Activated CD8-positive, alpha-beta T cell treated with anti-CD3 and anti-CD28 coated beads for 36 hours (primary cell): ENCODE measurements around the gene COMP. TPM values are rescaled to one million over a fixed set of nuclear protein-coding genes. Genes with fewer than 3 reads are reported as not detected.

Experiments
- ATAC-seq: fragments of 200-7000 bp; cut with Tn5 transposase; one replicate; pipeline ENCODE4 v1.10.0; 2021; ENCODE audit warnings: mild to moderate bottlenecking, moderate library complexity
- CTCF ChIA-PET: fragments of 350-600 bp; sonication (Branson Sonifier 250); formaldehyde crosslinking; loops from one replicate; lab custom pipeline; 2021; ENCODE audit warnings: antibody characterized with exemption; lab: Charles Lee
- POLR2A ChIA-PET: fragments of 350-600 bp; sonication (Branson Sonifier 250); formaldehyde crosslinking; loops from one replicate; lab custom pipeline; 2021; ENCODE audit warnings: antibody characterized with exemption; lab: Charles Lee
- DNase-seq: peaks from one replicate; pipeline ENCODE4 v3.0.0-alpha.2; 2020
- H3K27ac Mint-ChIP-seq: one replicate; pipeline ENCODE4 v1.8.0; 2021; ENCODE audit warnings: mild to moderate bottlenecking, mixed read lengths
- H3K27me3 Mint-ChIP-seq: one replicate; pipeline ENCODE4 v1.8.0; 2021; ENCODE audit warnings: mixed read lengths
- H3K36me3 Mint-ChIP-seq: one replicate; pipeline ENCODE4 v1.8.0; 2021; ENCODE audit warnings: low read depth, mixed read lengths
- H3K4me1 Mint-ChIP-seq: one replicate; pipeline ENCODE4 v1.8.0; 2021; ENCODE audit warnings: low read depth, mixed read lengths
- H3K4me3 Mint-ChIP-seq: one replicate; pipeline ENCODE4 v1.8.0; 2021; ENCODE audit warnings: mild to moderate bottlenecking, moderate library complexity, mixed read lengths
- H3K9me3 Mint-ChIP-seq: one replicate; pipeline ENCODE4 v1.8.0; 2021; ENCODE audit warnings: mixed read lengths
- intact Hi-C: fragments of 100-400 bp; cut with micrococcal nuclease; formaldehyde crosslinking; loops from one replicate; pipeline ENCODE4 v1.10.0; 2022
- total RNA-seq, 2 experiments: library from RNA; stranded (reverse); gene quantifications; one replicate each; pipeline ENCODE4 v1.2.3, GENCODE V29; 2021
- TF ChIP-seq, protein P1 (sequence below): fragments of 200-600 bp; IDR thresholded peaks from one replicate; pipeline ENCODE4 v1.8.0; 2022; ENCODE audit warnings: antibody characterized with exemption, mild to moderate bottlenecking

Gene COMP
- total RNA-seq, 2 experiments from 2014 or later = not detected

DNA sequence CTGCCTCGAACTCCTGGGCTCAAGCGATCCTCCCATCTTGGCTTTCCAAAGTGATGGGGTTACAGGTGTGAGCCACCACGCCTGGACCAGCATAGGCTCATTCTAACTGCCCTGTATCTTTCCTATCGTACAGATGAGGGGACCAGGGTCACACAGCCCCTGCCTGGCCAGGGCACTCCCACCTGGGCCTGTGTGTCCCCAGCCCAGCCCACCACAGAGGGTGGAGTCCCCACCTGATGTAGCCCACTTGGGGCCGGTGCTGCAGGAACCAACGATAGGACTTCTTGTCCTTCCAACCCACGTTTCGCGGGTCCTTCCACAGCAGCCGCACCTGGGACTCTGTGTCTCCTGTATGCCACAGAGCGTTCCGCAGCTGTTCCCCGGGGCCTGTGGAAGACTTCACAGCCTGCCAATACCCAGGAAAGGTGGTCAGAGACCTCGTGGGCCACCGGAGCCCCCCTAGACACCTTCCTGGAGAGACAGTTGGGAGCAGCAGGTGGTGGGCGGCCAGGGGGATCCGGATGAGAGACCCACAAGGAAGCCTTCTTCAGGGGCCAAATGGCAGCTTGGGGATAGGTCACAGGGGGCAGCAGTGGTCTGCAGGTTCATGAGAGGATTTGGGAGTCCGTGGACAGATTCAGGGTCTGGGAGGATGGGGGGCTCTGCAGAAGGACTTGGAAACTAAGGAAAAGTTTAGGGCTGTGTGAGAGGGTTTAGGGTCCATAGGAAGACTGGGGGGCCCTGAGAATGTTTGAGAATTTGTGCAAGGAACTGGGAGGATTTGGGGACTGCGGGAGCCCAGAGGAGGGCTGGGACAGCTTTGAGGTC, 6.9 kb downstream of the COMP start:
- Mint-ChIP-seq H3K36me3 (peaks cover 3% of the 10 kb centered on the region), H3K27me3 (peaks cover 36% of the 10 kb centered on the region), H3K4me1 (peaks cover 24% of the 10 kb centered on the region), H3K4me3 (no peak overlapping the region), H3K27ac (no peak overlapping the region), H3K9me3 (peaks cover 3% of the 10 kb centered on the region)
- ChIA-PET CTCF (interaction anchor here (1.0 kb wide), 1 partner anchor 63 kb away, joined by 3 read pairs; no protein-coding TSS in a partner anchor), POLR2A (no interaction called here)
- no peak for DNase-seq
- intact Hi-C loops = no loop called here
- ATAC-seq = no peak
- TF ChIP-seq, protein P1, sequence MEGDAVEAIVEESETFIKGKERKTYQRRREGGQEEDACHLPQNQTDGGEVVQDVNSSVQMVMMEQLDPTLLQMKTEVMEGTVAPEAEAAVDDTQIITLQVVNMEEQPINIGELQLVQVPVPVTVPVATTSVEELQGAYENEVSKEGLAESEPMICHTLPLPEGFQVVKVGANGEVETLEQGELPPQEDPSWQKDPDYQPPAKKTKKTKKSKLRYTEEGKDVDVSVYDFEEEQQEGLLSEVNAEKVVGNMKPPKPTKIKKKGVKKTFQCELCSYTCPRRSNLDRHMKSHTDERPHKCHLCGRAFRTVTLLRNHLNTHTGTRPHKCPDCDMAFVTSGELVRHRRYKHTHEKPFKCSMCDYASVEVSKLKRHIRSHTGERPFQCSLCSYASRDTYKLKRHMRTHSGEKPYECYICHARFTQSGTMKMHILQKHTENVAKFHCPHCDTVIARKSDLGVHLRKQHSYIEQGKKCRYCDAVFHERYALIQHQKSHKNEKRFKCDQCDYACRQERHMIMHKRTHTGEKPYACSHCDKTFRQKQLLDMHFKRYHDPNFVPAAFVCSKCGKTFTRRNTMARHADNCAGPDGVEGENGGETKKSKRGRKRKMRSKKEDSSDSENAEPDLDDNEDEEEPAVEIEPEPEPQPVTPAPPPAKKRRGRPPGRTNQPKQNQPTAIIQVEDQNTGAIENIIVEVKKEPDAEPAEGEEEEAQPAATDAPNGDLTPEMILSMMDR = no peak

DNA sequence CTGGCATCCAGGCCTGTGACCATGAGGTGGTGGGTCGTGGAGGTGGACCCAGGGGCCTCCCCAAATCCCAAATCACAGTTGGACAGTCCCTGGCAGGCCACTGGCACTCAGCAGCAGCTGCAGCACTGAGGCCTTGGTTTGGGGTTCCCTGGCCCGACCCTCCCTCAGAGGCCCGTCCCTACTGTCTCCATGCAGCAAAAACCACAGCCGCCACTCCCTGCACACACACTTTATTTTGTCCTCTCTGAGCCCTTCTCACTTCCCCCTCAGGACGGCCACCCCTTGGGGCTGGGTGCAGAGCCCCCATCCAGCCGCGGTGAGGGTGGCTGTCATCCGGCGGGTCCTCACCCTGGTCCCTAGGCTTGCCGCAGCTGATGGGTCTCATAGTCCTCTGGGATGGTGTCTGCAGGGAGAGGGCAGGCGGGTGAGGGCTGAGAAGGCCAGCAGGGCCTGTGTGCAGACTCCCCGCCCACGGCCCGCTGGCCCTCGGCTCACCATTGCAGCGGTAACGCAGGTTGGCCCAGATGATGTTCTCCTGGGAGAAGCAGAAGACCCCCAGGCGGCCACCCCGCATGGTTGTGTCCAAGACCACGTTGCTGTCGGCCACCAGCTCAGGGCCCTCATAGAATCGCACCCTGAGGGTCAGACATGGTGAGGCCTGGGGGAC, 8.4 kb downstream of the COMP start:
- Mint-ChIP-seq H3K4me1 (peaks cover 20% of the 10 kb centered on the region), H3K27me3 (peaks cover 26% of the 10 kb centered on the region), H3K4me3 (no peak overlapping the region), H3K27ac (no peak overlapping the region), H3K36me3 (peaks cover 3% of the 10 kb centered on the region), H3K9me3 (peaks cover 3% of the 10 kb centered on the region)
- intact Hi-C loops = no loop called here
- POLR2A ChIA-PET = interaction anchor here (1.5 kb wide), 1 partner anchor 11 kb away, joined by 4 read pairs; no protein-coding TSS in a partner anchor
- DNase-seq (no peak), ATAC-seq (no peak)
- TF ChIP-seq, protein P1 = no peak
- CTCF ChIA-PET = no interaction called here

DNA sequence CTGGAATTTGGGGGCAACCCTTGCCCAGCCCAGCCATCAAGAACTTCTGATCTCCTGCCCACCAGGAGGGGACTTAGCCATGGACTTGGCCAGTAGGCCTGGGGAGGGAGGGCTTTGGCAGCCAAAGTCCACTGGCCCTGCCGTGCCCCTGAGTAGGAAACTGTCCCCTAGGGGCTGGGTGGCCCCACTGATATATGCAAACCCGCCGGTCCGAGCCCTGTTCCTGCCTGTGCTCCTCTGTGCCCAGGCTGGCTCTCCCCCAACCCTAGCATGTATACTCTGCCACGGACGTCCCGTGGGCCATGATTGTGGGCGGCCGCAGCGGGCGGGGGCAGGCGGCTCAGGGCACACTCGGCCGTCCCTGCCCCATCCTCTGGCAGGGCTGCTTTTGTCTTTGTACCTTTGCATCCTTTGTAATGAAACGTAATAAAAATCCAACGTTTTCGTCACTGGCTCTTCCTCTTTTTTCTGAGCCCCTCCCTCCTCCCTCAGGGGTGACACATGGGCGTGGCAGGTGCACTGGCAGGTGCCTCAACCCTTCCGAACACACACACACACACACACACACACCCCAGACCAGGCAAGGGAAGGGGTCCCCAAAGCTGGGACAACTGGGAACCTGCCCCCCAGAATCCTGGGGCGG, 9.1 kb downstream of the COMP start:
- Mint-ChIP-seq H3K27me3 (peaks cover 19% of the 10 kb centered on the region), H3K27ac (no peak overlapping the region), H3K4me1 (peaks cover 14% of the 10 kb centered on the region), H3K36me3 (no peaks in the 10 kb centered on the region), H3K9me3 (no peaks in the 10 kb centered on the region), H3K4me3 (no peak overlapping the region)
- TF ChIP-seq, protein P1 = no peak
- ChIA-PET CTCF (no interaction called here), POLR2A (interaction anchor here (1.2 to 1.5 kb wide), 2 partner anchors 10 to 137 kb away, joined by 3 to 4 read pairs; partner anchors contain the start of genes COPE and DDX49)
- no peak for DNase-seq
- intact Hi-C loops = no loop called here
- ATAC-seq = no peak

DNA sequence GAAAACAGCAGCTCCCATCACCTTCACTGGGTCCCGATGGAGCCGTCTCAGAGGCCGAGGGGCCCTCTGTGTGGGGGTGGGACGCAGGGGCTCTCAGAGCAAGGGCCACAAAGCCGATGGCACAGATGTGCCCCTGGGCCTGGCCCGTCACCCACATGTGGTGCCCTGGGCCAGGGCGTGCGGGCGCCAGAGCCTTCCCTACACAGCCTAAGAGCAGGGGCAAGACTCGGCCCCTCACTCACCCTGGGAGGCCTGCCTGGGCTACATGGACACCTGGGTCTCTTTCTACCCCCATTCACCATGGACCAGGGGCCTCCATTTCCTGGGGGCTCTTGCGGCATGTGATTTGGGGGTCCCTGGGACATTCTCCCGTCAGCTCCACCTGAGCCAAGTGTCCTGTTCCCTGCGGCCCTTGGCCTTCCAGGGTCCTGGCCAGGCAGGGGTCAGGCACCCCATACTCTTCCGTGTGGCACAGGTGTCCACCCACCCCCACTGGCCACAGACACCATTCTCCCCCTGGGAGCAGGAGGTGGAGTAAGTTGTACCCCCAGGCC, 10.0 kb downstream of the COMP start:
- no peak for ATAC-seq
- no peak overlapping the region for H3K27ac Mint-ChIP-seq
- ChIA-PET CTCF (interaction anchor here (1.0 kb wide), 1 partner anchor 51 kb away, joined by 3 read pairs; the partner anchor contains the start of gene UPF1), POLR2A (interaction anchor here (1.2 kb wide), 1 partner anchor 138 kb away, joined by 3 read pairs; the partner anchor contains the start of genes COPE and DDX49)
- DNase-seq = no peak
- H3K4me1 Mint-ChIP-seq = peaks cover 11% of the 10 kb centered on the region
- no peaks in the 10 kb centered on the region for H3K9me3 Mint-ChIP-seq
- H3K4me3 Mint-ChIP-seq = no peak overlapping the region
- peaks cover 11% of the 10 kb centered on the region for H3K27me3 Mint-ChIP-seq
- TF ChIP-seq, protein P1 = no peak
- H3K36me3 Mint-ChIP-seq = no peaks in the 10 kb centered on the region
- intact Hi-C loops = no loop called here
